Thymus (tissue), 11 donors: Measurements from ENCODE around the gene KDM6B. TPM values are rescaled to one million over a fixed set of nuclear protein-coding genes. Genes with fewer than 3 reads are reported as not detected.

Experiments
- DNase-seq, 9 donors: peaks; one replicate each; pipeline ENCODE4 v3.0.0-alpha.2; 2013; ENCODE audit warnings: low spot score in 9 of 9, low read depth in 6 of 9, missing footprints in 1 of 9
- H3K27ac ChIP-seq, 2 donors: one replicate each; pipeline ENCODE4 v1.5.1; 2013; ENCODE audit warnings: control low read depth in 1 of 2, low read depth in 1 of 2, low read length in 1 of 2, mild to moderate bottlenecking in 1 of 2, moderate library complexity in 1 of 2
- H3K27me3 ChIP-seq, 2 donors: one replicate each; pipeline ENCODE4 v1.5.1; 2013; ENCODE audit warnings: low read length in 1 of 2; ENCODE audit not compliant: control insufficient read depth in 2 of 2, insufficient read depth in 1 of 2
- H3K36me3 ChIP-seq, 2 donors: one replicate each; pipeline ENCODE4 v1.5.1; 2013; ENCODE audit warnings: low read length in 1 of 2, mild to moderate bottlenecking in 1 of 2, moderate library complexity in 1 of 2; ENCODE audit not compliant: control insufficient read depth in 2 of 2, insufficient read depth in 2 of 2
- H3K4me1 ChIP-seq, 2 donors: one replicate each; pipeline ENCODE4 v1.5.1; 2013; ENCODE audit warnings: low read length in 2 of 2; ENCODE audit not compliant: control insufficient read depth in 2 of 2, insufficient read depth in 2 of 2
- H3K4me3 ChIP-seq, 2 donors: one replicate each; pipeline ENCODE4 v1.5.1; 2013; ENCODE audit warnings: low read length in 2 of 2, control low read depth in 1 of 2, mild to moderate bottlenecking in 1 of 2
- H3K9me3 ChIP-seq, 2 donors: one replicate each; pipeline ENCODE4 v1.5.1; 2013; ENCODE audit warnings: low read length in 1 of 2, mild to moderate bottlenecking in 1 of 2; ENCODE audit not compliant: control insufficient read depth in 2 of 2, insufficient read depth in 1 of 2
- WGBS: extraction: QIAGEN DNeasy Blood & Tissue Kit; methylation state at CpG from one replicate; pipeline ENCODE4 v1.1.7; 2013; 5-methylcytosine and 5-hydroxymethylcytosine counted together
- polyA plus RNA-seq: library from polyadenylated mRNA; stranded (reverse); fragments of 200-250 nt; gene quantifications from one replicate; pipeline ENCODE4 v1.2.3, GENCODE V29; 2013
- total RNA-seq: library from RNA; stranded (reverse); fragments of 120-200 nt; gene quantifications from one replicate; pipeline ENCODE4 v1.2.4, GENCODE V29; 2013
- donor health status: healthy.

KDM6B gene
- total and polyA plus RNA-seq, 2 donors = 6.3 to 16.3 TPM

- Histone ChIP-seq H3K4me1 (peaks cover 16 to 56% of the 10 kb centered on the region in 2 donors), H3K36me3 (peaks cover 77 to 78% of the 10 kb centered on the region in 2 donors), H3K27ac (no peak overlapping the region), H3K27me3 (no peaks in the 10 kb centered on the region), H3K9me3 (peaks cover 0 to 22% of the 10 kb centered on the region in 2 donors), H3K4me3 (no peak overlapping the region)
- 94% methylated on average over 20 of the region's 20 CpGs for WGBS
- no peak for DNase-seq
These were observed 14.1 kb downstream of the KDM6B start for GRCh38 chr17:7848131-7848579.

DNA sequence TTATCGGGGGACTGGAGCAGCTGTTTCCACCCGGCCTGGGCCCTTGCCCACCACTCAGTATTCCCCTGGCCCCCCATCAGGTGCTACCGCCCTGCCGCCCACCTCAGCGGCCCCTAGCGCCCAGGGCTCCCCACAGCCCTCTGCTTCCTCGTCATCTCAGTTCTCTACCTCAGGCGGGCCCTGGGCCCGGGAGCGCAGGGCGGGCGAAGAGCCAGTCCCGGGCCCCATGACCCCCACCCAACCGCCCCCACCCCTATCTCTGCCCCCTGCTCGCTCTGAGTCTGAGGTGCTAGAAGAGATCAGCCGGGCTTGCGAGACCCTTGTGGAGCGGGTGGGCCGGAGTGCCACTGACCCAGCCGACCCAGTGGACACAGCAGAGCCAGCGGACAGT, 14.7 kb downstream of the KDM6B start:
- WGBS = 98% methylated on average over 21 of the region's 21 CpGs

DNA sequence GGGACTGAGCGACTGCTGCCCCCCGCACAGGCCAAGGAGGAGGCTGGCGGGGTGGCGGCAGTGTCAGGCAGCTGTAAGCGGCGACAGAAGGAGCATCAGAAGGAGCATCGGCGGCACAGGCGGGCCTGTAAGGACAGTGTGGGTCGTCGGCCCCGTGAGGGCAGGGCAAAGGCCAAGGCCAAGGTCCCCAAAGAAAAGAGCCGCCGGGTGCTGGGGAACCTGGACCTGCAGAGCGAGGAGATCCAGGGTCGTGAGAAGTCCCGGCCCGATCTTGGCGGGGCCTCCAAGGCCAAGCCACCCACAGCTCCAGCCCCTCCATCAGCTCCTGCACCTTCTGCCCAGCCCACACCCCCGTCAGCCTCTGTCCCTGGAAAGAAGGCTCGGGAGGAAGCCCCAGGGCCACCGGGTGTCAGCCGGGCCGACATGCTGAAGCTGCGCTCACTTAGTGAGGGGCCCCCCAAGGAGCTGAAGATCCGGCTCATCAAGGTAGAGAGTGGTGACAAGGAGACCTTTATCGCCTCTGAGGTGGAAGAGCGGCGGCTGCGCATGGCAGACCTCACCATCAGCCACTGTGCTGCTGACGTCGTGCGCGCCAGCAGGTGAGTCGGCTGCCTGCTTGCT, 15.2 kb downstream of the KDM6B start:
- Histone ChIP-seq H3K27me3 (no peaks in the 10 kb centered on the region), H3K4me3 (no peak overlapping the region), H3K27ac (no peak overlapping the region), H3K9me3 (peaks cover 0 to 18% of the 10 kb centered on the region in 2 donors), H3K4me1 (peaks cover 16 to 45% of the 10 kb centered on the region in 2 donors), H3K36me3 (peaks cover 87% of the 10 kb centered on the region in 2 donors)
- DNase-seq = no peak
- WGBS = 98% methylated on average over 35 of the region's 35 CpGs

More for the DNA sequence above, 14.7 kb downstream of the KDM6B start:
- Histone ChIP-seq H3K36me3 (peaks cover 82% of the 10 kb centered on the region in 2 donors), H3K9me3 (peaks cover 0 to 20% of the 10 kb centered on the region in 2 donors), H3K27ac (no peak overlapping the region), H3K27me3 (no peaks in the 10 kb centered on the region), H3K4me1 (peaks cover 16 to 50% of the 10 kb centered on the region in 2 donors), H3K4me3 (no peak overlapping the region)
- DNase-seq = no peak

- peaks cover 16 to 38% of the 10 kb centered on the region in 2 donors for H3K4me1 ChIP-seq
- H3K27ac ChIP-seq = no peak overlapping the region
- H3K9me3 ChIP-seq = peaks cover 0 to 11% of the 10 kb centered on the region in 2 donors
- 97% methylated on average over 12 of the region's 12 CpGs for WGBS
- H3K27me3 ChIP-seq = no peaks in the 10 kb centered on the region
- H3K4me3 ChIP-seq = no peak overlapping the region
- H3K36me3 ChIP-seq = peaks cover 92 to 93% of the 10 kb centered on the region in 2 donors
- DNase-seq = no peak
These were observed 15.9 kb downstream of the KDM6B start for GRCh38 chr17:7849751-7850504.

DNA sequence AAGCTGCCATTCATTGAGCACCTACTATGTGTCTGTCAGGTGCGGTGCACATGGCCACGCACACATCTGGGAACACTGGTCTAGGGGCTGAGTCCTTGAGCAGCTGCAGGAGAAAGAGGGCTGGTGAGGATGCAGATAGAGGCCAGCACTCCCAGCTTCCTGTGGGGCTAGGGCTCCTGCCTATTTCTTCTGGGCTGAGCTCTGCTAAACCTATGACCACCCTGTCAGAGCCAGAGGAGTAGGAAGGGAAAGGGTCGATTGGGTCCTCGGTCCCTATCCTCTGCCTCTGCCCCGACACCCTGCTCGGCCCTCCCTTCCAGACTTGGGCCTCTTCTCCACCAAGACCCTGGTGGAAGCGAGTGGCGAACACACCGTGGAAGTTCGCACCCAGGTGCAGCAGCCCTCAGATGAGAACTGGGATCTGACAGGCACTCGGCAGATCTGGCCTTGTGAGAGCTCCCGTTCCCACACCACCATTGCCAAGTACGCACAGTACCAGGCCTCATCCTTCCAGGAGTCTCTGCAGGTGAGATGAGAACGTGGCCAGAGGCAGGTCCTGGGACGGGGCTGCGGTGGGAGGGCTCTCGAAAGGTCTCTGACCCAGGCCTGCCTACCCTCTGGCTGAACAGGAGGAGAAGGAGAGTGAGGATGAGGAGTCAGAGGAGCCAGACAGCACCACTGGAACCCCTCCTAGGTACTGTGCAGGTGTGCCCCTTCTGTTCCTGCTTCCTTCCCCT, 16.9 kb downstream of the KDM6B start:
- Histone ChIP-seq H3K27me3 (no peaks in the 10 kb centered on the region), H3K27ac (peak overlapping the region; percentile 79 to 93), H3K9me3 (peaks cover 0 to 8% of the 10 kb centered on the region in 2 donors), H3K4me3 (no peak overlapping the region), H3K4me1 (peaks cover 15 to 34% of the 10 kb centered on the region in 2 donors), H3K36me3 (peaks cover 93% of the 10 kb centered on the region in 2 donors)
- DNase-seq = no peak
- WGBS = 98% methylated on average over 17 of the region's 17 CpGs

- peak overlapping the region; percentile 81 to 93 for H3K27ac ChIP-seq
- 24% methylated on average over 60 of the region's 60 CpGs for WGBS
- peak overlapping the region in 1 of 2 donors; percentile 21 for H3K4me3 ChIP-seq
- H3K4me1 ChIP-seq = peaks cover 21 to 42% of the 10 kb centered on the region in 2 donors
- H3K36me3 ChIP-seq = peaks cover 85 to 86% of the 10 kb centered on the region in 2 donors
- peaks cover 0 to 15% of the 10 kb centered on the region in 2 donors for H3K9me3 ChIP-seq
- peak; percentile 82 to 98 (median 94) for DNase-seq
- H3K27me3 ChIP-seq = no peaks in the 10 kb centered on the region
These were observed 17.6 kb downstream of the KDM6B start for GRCh38 chr17:7851438-7852261.

- H3K27me3 ChIP-seq = no peaks in the 10 kb centered on the region
- WGBS = 91% methylated on average over 20 of the region's 20 CpGs
- DNase-seq = no peak
- peaks cover 0 to 17% of the 10 kb centered on the region in 2 donors for H3K9me3 ChIP-seq
- H3K36me3 ChIP-seq = peaks cover 80% of the 10 kb centered on the region in 2 donors
- peak overlapping the region in 1 of 2 donors; percentile 93 for H3K27ac ChIP-seq
- peaks cover 21 to 45% of the 10 kb centered on the region in 2 donors for H3K4me1 ChIP-seq
- H3K4me3 ChIP-seq = no peak overlapping the region
These were observed 18.2 kb downstream of the KDM6B start for GRCh38 chr17:7852262-7852670.

DNA sequence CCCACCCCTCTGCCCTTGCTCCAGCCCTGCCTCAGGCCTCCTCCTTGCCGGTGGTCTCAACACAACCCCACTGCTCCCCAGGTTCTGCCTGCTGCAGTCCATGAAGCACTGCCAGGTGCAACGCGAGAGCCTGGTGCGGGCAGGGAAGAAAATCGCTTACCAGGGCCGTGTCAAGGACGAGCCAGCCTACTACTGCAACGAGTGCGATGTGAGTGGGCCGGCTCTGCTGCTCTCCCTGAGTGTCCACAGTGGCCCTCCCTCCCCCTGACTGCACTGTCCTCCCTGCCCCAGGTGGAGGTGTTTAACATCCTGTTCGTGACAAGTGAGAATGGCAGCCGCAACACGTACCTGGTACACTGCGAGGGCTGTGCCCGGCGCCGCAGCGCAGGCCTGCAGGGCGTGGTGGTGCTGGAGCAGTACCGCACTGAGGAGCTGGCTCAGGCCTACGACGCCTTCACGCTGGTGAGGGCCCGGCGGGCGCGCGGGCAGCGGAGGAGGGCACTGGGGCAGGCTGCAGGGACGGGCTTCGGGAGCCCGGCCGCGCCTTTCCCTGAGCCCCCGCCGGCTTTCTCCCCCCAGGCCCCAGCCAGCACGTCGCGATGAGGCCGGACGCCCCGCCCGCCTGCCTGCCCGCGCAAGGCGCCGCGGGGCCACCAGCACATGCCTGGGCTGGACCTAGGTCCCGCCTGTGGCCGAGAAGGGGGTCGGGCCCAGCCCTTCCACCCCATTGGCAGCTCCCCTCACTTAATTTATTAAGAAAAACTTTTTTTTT, 19.1 kb downstream of the KDM6B start:
- Histone ChIP-seq H3K4me3 (no peak overlapping the region), H3K4me1 (peaks cover 22 to 47% of the 10 kb centered on the region in 2 donors), H3K27ac (no peak overlapping the region), H3K27me3 (no peaks in the 10 kb centered on the region), H3K9me3 (peaks cover 0 to 17% of the 10 kb centered on the region in 2 donors), H3K36me3 (peaks cover 72 to 73% of the 10 kb centered on the region in 2 donors)
- WGBS = 96% methylated on average over 51 of the region's 51 CpGs
- DNase-seq = no peak
